Islet precursor cell (in vitro differentiated cells): ENCODE results near the gene GABRB3.
"Not testable (repeated sequence)": the region's sequence is repeated elsewhere in the genome, so short reads cannot be mapped to it uniquely, and the experiment has no call there.

Experiments used
- DNase-seq: peaks from one replicate; pipeline ENCODE4 v3.0.0-alpha.2; 2018

The GABRB3 gene

GRCh38 chr15:26731965-26732364, 40.9 kb downstream of the GABRB3 start:
- no peak for DNase-seq

DNA sequence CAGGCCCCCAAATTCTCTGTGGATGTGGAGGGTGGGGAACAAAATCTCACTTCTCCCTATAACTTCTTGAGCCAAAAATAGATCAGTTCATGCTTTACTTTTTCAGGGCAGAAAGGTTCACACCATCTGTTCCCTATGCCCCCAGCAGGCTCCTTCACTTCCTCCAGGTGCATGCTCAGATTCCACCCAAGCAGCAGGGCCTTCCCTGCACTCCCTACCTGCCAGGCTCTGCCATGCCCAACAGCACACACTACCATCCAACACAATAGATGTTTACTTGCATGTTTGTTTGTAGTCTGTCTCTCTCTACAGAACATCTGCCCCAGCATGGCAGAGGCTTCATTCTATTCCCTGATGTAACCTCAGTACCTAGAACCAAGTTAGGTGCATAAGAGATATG, 43.3 kb downstream of the GABRB3 start:
- DNase-seq: no peak

GRCh38 chr15:26729030-26729429, 43.8 kb downstream of the GABRB3 start:
- DNase-seq: no peak

DNA sequence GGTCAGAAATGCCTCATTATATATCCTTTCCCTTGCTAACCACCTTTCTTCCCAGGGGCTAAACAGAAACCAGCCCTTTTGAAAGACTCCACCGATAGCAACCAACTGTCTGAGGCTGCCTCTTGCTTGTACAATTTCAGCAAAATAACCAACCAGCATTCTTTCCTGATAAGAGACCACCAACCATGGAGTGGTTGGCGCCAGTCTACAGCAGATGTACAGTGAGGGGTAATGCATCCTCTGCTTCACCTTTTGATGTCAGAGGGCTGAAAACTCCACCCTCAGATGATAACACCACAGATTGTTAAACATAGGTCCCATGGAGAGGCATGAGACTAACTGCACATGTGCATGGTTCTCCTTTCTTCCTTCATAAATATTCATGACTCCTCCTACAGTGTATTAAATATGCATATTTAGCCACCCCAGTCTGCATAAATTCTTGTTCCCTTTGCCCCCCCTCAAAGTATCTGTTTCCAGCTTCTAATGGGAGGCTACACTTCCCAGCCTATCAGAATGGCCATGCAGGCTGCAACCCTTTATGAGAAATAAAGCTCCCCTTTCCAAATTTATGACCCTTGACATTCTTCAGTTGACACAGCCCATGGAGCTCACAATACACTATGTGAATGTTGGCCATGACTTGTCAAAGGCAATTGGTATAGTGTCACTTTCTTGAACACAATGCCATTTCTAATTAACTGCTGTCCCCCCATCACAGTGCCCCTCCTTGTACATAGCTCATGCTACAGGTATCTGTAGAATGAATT, 48.3 kb downstream of the GABRB3 start:
- DNase-seq: no peak

- DNase-seq: peak; percentile 79
These were observed 50.2 kb downstream of the GABRB3 start for GRCh38 chr15:26722621-26723160.

DNA sequence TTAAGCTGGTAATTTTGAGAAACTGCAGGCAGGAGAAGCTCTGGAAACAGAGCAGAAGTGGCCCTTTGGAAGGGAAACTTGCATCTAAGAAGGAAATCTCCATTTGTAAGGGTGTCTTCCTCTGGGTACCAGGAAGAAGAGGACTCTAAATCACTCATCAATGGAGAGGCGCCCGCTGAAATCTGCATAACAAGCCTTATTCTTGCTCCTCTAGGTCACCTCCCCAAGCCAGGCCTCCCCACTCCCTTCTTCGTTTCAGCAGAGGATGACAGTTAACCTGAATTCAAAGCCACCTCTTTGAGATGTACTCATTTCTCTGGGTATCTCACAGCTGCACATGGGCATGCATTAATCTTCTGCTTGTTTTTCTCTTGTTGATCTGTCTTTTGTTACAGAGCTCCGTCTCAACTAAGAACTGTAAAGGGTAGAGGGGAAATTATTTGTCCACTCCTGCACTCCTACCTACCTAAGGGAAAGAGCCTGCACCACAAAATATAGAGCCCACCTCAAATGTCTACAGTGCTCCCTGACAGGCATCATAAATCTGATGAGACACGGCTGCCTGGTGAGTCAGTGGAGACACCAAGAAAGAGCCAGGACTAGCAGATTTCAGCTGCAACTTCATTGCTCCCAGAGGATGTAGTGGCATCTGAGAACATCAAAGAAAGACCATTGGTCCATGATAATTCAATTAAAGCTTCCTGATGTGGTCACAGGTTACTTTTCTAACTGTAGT, 51.5 kb downstream of the GABRB3 start:
- no peak for DNase-seq

- no peak for DNase-seq
These were observed 52.3 kb downstream of the GABRB3 start for GRCh38 chr15:26720546-26720945.

- not testable (repeated sequence) for DNase-seq
These were observed 53.0 kb downstream of the GABRB3 start for GRCh38 chr15:26719866-26720265.

GRCh38 chr15:26716069-26716468, 56.8 kb downstream of the GABRB3 start:
- no peak for DNase-seq

GRCh38 chr15:26713498-26713897, 59.4 kb downstream of the GABRB3 start:
- DNase-seq: no peak

GRCh38 chr15:26712335-26712734, 60.5 kb downstream of the GABRB3 start:
- no peak for DNase-seq

GRCh38 chr15:26711445-26711844, 61.4 kb downstream of the GABRB3 start:
- no peak for DNase-seq

DNA sequence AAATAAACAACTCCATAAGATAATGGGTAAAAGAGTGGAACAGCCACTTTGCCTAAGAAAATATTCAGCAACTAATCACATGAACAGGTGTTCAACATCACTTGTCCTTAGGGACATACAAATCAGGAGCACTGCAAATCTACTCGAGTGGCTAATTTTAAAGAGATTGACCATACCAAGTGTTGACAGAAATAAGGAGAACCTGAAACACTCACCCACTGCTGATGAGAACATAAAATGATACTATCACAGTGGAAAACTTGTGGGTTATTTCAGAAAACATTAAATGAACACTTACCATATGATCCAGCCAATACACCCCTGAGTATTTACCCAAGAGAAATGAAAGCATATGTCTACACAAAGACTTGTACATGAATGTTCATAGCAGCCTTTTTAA, 70.5 kb downstream of the GABRB3 start:
- no peak for DNase-seq

DNA sequence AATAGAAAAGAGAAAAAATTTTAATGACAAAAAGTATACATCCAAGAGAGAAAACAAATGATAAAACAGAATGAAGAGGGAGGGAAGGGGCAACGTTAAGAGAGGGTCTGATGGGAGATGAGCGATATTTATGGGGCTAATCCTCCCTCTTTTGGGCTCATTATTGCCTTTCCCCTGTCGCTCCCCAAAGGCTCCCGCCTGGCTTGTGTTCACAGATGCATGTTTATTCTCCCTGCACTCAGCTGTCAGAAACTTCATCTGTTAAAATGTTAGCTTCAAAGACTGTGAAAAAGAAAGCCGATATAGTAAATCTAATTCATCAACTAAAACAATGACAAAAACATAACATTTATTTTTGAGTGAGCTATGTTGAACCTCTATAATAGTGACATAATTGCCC, 74.3 kb downstream of the GABRB3 start:
- DNase-seq: no peak

DNA sequence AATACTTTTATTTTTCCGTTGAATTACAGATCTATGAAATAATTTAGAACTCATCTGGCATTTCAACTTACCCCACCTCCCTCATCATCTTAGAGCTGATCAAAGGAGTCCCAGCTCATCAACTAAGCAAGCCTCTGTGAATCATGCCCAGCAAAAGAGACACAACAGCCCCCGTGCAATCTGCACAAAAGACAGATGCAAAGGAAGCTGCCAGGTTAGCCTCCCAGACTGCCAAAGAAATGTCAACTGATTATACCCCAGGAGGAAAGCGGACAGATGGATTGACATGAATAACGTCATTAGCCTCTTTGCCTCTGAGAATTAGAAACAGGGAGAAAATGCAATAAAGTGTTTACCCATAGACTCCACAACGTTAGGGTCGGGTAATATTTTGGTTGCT, 75.0 kb downstream of the GABRB3 start:
- DNase-seq: no peak

- no peak for DNase-seq
These were observed 81.6 kb downstream of the GABRB3 start for GRCh38 chr15:26691249-26691648.

- no peak for DNase-seq
These were observed 82.1 kb downstream of the GABRB3 start for GRCh38 chr15:26690778-26691177.

- no peak for DNase-seq
These were observed 83.4 kb downstream of the GABRB3 start for GRCh38 chr15:26689462-26689861.

DNA sequence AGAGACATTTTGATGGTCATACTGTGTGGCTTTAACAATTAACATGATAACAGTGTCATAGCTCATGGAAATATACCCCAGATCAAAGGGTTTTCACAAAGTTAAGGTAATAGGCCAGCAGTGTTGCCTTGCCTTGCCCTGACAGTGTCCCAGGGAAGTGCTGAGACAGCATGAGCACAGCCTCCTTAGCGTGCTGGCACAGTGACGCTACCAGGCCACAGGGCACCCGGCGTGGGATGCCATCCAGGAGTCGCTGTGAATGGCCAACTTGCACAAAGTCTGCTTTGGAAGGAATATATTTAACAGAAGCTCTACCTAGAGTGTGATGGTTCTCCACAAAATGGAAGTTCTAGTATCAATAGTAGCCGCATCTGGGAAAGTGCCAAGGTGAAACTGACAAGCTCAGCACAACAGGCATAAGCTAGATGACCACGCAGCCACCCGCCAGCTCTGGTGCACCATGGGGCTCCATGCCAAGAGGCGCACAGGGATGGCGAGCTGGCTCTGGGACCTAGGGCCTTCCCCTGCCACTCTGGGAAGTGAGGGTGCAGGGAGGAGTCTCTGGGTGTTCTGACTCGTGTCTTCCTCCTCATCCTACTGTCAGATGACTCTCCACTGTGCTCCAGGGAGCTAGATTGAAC, 86.2 kb downstream of the GABRB3 start:
- no peak for DNase-seq

DNA sequence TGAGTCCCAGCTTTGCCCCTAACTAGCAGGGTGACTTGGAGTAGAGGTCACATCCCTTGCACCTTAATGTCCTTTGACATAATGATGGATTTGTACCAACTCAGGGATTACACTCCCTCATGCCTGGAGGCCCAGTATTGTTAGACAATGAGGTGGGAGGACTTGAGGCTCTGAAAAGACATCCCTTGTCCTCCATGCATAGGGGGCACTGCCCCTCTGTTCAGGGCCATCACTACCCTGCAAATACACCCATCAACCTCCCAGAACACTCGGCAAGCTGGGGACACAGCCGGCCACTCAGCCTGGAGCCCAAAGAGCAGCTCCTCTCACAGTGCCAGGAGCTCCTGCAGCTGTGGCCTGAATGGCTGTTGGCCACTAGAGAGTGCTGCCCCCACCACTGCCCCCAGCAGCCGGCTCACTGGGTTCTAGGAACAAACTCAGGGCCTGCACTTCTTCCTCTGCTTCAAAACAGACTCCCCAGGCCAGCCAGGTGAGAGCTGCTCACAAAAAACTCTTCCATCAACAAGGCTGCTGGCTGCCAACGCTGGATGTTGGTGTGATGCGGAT, 90.2 kb downstream of the GABRB3 start:
- DNase-seq: no peak

DNA sequence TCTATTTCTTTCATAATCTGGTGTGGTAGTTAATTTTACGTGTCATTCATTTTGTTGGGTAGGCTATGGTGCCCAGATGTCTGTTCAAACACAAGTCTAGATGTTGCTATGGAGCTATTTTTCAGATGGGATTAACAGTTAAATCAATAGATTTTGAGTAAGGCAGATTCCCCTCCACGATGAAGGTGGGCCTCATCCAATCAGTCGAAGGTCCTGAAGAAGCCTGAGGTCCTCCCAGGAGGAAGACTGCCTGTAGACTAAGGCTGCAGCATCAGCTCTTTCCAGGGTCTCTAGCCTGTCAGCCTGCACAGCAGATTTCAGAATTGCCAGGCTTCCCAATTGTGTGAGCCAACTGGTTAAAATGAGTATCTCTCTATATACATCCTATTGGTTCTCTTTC, 92.9 kb downstream of the GABRB3 start:
- no peak for DNase-seq

- no peak for DNase-seq
These were observed 96.8 kb downstream of the GABRB3 start for GRCh38 chr15:26676115-26676514.

- DNase-seq: no peak
These were observed 98.4 kb downstream of the GABRB3 start for GRCh38 chr15:26674467-26674866.
